ELF-1 (cell line): ENCODE data around the gene CYP24A1.
A peak's percentile ranks its signal among the peaks of the same experiment; 100 is the strongest.

Experiments
- DNase-seq: peaks from one replicate; pipeline ENCODE4 v3.0.0-alpha.2; 2016; ENCODE audit warnings: low read depth, low spot score

The CYP24A1 gene

GRCh38 chr20:54173653-54174456, at the start of gene CYP24A1:
Gene CYP24A1, minus strand, starts transcription at chr20:54173986. Its CDS starts 407 bp downstream, at chr20:54173579.
- peak; percentile 40 for DNase-seq

- DNase-seq: no peak
These were observed 49.5 kb upstream of the CYP24A1 start for GRCh38 chr20:54223285-54223684.

DNA sequence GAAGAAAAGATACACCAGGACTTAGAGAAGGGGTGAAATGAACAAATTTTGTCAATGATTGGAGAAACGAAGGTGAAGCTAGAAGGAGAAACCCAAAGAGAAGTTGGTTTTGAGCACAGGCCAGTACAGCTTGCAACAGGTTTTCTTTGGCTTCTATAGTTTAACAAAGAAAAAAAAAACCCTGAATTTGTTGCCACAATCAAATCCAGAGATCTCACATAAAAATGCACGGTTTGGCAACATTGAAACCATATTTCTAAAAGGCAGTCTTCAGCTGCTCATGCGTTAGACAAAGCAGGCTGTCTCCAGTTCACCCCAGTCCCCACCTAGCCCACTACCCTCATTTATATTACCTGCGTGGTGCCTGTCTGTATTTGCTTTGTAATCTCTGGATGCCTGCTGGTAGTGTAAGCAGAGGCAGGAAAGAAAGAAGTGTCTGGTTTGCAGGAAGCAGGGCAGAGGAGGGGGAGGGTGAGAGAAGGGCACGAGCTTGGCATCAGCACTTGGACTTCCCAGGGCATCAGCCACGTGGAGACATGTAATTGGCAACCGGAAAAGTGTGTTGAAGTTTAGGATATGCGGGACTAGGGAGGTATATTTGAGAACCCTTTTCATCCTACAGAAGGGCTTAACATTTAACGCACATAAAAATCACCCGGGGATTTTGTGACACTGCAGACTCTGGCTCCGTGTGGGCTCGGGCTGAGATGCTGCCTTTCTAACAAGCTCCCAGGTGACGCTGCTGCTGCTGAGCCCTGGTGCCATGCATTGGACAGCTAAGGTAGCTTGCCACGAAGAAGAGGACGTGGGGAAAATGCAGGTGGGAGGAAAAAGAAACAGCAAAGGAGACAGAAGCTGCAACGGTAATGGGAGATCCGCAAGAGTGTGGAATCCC, 48.5 kb upstream of the CYP24A1 start:
- DNase-seq: no peak

GRCh38 chr20:54221353-54221752, 47.6 kb upstream of the CYP24A1 start:
- DNase-seq: no peak

- no peak for DNase-seq
These were observed 46.9 kb upstream of the CYP24A1 start for GRCh38 chr20:54220722-54221121.

GRCh38 chr20:54219751-54220426, 46.1 kb upstream of the CYP24A1 start:
- DNase-seq: no peak

GRCh38 chr20:54218470-54218869, 44.7 kb upstream of the CYP24A1 start:
- DNase-seq: no peak

DNA sequence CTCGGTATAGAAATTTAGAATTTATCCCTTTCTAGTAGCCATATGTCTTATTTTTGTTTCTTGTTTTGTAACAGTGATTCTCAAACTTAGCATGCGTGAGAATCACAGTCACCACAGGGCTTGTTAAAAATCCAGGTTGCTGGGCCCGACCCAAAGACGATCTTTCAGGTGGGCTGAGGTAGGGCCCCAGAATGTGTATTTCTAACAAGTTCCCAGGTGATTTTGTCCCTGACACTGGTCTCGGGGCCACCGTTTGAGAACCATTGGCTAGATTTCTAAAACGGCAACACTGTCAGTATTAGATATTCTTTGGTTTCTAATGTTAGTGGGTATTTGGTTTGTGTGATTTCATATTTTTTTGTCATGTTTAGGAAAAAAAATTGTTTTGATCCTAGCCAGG, 44.0 kb upstream of the CYP24A1 start:
- no peak for DNase-seq

GRCh38 chr20:54215157-54215789, 41.5 kb upstream of the CYP24A1 start:
- DNase-seq: no peak

GRCh38 chr20:54214566-54214965, 40.8 kb upstream of the CYP24A1 start:
- DNase-seq: no peak

GRCh38 chr20:54212871-54213270, 39.1 kb upstream of the CYP24A1 start:
- DNase-seq: no peak

GRCh38 chr20:54212226-54212625, 38.4 kb upstream of the CYP24A1 start:
- no peak for DNase-seq

GRCh38 chr20:54209216-54209813, 35.5 kb upstream of the CYP24A1 start:
- no peak for DNase-seq

- DNase-seq: no peak
These were observed 34.9 kb upstream of the CYP24A1 start for GRCh38 chr20:54208548-54209176.

DNA sequence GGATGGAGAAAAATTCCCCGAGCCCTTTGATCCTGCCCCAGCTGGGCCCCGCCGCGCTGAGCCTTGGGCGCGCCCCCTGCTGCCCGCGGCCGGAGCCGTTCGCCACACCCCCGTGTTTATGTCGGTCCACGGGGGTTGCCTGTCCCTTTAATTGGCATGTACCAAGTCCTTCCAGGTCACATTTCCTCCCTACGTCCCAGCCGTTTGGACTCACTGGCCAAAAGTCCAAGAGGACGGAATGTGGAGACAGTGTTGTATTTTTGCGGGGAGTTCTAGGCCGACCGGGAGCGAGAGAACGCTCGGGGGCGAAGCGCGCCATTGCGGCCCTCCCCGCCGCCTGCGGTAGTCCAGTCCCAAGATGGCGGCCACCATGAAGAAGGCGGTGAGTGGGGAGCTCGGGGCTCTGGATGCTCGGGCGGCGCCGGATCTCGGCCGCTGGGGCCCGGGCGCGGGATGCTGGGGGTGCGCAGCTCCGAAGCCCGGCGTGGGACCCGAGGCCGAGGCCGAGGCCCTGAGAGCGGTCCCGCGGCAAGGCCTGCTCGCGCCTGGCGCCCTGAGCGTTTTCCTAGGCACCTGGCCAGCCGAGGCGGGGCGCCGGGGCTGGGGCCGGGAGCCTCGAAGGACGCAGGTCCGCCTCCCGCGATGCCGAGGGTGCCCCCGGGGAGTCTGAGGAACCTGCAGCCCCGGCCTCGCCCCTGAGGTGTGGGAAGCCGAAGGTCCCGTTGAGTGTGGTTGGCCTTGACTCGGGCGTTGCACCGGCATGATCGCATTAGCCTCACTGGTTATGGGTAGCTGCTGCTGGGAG, 34.2 kb upstream of the CYP24A1 start, which contains the start of gene PFDN4:
Gene PFDN4, plus strand, starts transcription at position 345 of the 805 bp plus-strand sequence. Its CDS starts 14 bp downstream, at position 359.
- DNase-seq: peak; percentile 90

DNA sequence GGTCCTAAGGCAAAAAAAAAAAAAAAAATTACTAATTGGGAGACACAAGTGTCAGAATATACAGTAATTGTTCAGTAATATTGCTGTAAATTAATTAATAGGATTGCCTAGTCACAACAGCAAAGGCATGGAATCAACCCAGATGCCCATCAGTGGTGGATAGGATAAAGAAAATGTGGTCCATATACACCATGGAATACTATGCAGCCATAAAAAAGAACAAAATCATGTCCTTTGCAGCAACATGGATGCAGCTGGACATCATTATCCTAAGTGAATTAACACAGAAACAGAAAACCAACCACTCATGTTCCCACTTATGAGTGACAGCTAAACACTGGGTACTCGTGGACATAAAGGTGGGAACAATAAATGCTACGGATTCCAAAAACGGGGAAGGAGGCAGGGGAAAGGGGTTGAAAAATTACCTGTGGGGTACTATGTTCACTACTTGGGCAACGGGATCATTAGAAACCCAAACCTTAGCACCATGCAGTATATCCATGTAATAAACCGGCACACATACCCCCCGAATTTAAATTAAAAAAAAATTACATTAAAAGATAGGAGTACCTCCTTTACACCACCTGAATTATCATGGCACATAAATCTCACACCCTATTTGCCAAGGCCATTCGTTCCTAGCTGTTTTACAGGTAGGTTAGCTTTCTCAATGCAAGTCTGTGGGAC, 33.4 kb upstream of the CYP24A1 start:
- DNase-seq: no peak

DNA sequence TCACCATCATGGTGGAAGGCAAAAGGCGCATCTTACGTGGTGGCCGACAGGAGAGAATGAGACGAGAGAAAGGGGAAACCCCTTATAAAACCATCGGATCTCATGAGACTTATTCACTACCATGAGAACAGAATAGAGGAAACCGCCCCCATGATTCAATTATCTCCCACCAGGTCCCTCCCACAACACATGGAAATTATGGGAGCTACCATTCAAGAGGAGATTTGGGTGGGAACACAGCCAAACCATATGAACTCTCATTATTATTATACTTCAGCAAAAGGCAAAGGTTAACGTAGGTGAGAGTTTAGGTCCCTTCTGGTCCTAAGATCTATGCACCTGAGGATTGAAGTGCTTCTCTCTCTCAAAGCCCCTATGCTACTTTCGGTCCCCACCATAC, 31.7 kb upstream of the CYP24A1 start:
- no peak for DNase-seq

DNA sequence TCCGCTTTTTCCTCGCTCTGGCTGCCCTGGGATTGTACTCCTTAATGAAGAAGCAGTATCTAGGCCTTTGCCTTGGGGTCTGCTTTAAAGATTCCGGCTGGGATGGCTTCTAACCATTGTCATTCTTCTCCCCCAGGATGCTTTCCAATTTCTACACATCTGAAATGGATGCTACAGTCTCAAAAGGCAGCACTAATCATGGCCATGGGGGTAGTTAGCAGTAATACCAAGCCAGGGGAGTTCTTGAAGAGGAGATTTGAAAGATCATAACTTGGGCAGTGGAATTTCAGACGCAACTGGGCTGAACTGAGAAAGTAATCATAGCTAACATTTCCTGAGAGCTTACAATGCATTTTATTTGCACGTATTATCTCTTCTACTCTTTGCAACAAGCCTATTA, 30.7 kb upstream of the CYP24A1 start:
- DNase-seq: no peak

DNA sequence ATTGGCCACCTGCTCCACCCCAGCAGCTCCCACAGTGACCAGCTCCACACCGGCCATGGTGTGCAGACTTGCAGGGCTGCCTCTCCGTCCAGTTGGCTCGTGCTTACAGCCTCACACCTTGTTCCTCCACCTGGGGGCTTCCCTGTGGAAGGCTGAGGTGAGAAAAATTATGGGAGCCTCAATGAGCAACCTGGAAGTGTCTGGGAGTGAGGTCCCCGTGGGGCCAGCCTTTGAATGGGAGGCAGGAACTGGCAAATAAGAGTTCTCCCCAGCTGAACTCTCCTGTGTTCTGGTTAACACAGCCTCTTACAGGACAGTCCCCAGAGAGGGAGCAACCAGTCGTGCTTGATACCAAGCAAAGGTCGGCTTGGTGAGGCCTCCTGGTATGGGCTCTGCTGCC, 30.3 kb upstream of the CYP24A1 start:
- DNase-seq: no peak
